Measurements from ENCODE around the gene PTPMT1.

PTPMT1 gene

DNA sequence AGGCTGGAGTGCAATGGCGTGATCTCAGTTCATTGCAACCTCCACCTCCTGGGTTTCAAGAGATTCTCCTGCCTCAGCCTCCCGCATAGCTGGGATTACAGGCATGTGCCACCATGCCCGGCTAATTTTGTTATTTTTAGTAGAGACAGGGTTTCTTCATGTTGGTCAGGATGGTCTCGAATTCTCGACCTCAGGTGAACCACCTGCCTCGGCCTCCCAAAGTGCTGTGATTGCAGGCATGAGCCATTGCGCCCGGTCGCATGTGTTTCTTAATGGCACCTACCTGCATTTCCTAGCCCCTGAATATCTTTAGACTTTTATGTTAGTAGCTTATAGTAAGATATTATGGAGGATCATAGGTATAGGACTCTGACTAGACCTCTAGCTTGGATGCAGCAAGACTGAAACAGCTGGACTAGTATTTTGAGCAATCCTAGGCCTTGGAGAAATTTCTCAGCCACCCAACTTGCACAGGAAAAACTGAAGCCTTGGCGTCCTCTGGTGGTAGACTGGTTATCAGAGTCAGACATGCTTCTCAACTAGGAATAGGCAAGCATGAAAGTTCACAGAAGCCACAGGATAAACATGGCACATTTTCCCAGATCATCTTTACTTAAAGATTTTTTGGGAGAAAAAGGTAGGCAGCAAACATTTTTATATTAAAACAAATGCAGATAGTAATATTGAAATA, 51.5 kb downstream of the PTPMT1 start:
- DNase-seq: no peak

DNA sequence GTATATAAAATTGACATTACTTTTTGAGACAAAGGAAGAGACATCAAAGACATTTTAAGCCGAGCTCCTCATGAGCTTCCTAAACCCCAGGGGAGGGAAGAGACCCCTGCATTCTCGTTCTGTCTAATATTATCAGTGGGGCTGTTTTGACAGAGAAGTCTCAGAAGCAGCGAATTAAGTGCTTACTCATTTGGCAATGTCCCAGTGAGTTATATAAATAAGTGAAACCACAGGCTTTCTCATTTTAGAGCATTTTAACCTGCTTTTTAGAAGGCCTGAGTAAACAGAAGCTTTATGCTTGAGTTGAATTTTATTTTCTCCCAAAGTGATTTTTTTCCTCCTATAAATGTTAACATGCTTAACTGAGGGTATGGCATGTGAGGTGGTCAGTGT, 52.0 kb downstream of the PTPMT1 start:
- DNase-seq: no peak

DNA sequence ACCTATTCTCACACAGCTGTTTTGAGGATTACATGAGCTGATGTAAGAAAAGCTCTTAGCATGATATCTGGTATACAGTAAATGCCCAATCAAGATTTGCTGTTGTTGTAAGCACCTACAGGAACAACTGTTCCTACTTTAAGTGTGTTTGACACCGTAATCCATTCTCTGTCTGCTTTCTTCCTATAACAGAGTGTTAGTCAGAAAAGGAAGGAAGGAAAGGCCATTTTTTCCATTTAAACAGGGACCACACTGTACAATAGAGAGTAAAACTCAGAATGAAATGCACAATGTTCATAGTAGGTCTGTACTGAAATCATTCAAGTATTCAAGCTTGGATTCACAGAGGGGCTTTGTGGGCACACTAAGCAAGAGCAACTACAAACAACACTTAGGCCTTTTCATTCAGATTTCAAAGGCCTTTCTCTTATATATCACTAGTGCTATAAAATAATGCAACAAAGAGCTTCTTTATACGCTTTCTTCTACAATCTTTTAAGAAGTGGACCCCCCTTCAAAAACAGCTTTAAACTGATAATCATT, 55.5 kb downstream of the PTPMT1 start:
- DNase-seq: no peak
